ENCODE data around the gene NOX3. TPM values are rescaled to one million over a fixed set of nuclear protein-coding genes. Genes with fewer than 3 reads are reported as not detected.
"Not testable (repeated sequence)": the region's sequence is repeated elsewhere in the genome, so short reads cannot be mapped to it uniquely, and the experiment has no call there.

The NOX3 gene
- polyA plus RNA-seq, 3 donors: 1.5 to 2.1 (median 1.9) TPM

GRCh38 chr6:155470979-155471616 is 15.5 kb upstream of the NOX3 start:
- not testable (repeated sequence) for DNase-seq (ENCODE audit: low read depth in 3 of 3, low spot score in 2 of 3)

- not testable (repeated sequence) for DNase-seq (ENCODE audit: low read depth in 3 of 3, low spot score in 2 of 3)
These were observed 12.9 kb upstream of the NOX3 start for GRCh38 chr6:155468543-155468942.

- DNase-seq (ENCODE audit: low read depth in 3 of 3, low spot score in 2 of 3): no peak
These were observed 10.9 kb upstream of the NOX3 start for GRCh38 chr6:155466539-155466938.

GRCh38 chr6:155461556-155461955 is 5.9 kb upstream of the NOX3 start:
- DNase-seq (ENCODE audit: low read depth in 3 of 3, low spot score in 2 of 3): no peak

- DNase-seq (ENCODE audit: low read depth in 3 of 3, low spot score in 2 of 3): no peak
These were observed 1.2 kb downstream of the NOX3 start for GRCh38 chr6:155454471-155454870.

GRCh38 chr6:155454008-155454407 is 1.6 kb downstream of the NOX3 start:
- no peak for DNase-seq (ENCODE audit: low read depth in 3 of 3, low spot score in 2 of 3)

- DNase-seq (ENCODE audit: low read depth in 3 of 3, low spot score in 2 of 3): no peak
These were observed 3.1 kb downstream of the NOX3 start for GRCh38 chr6:155452576-155452975.

GRCh38 chr6:155451530-155451929 is 4.1 kb downstream of the NOX3 start:
- not testable (repeated sequence) for DNase-seq (ENCODE audit: low read depth in 3 of 3, low spot score in 2 of 3)

GRCh38 chr6:155450240-155450581 is 5.4 kb downstream of the NOX3 start:
- no peak for DNase-seq (ENCODE audit: low read depth in 3 of 3, low spot score in 2 of 3)

- no peak for DNase-seq (ENCODE audit: low read depth in 3 of 3, low spot score in 2 of 3)
These were observed 6.0 kb downstream of the NOX3 start for GRCh38 chr6:155449450-155450239.

GRCh38 chr6:155448668-155449449 is 6.8 kb downstream of the NOX3 start:
- DNase-seq (ENCODE audit: low read depth in 3 of 3, low spot score in 2 of 3): no peak

- no peak for DNase-seq (ENCODE audit: low read depth in 3 of 3, low spot score in 2 of 3)
These were observed 7.7 kb downstream of the NOX3 start for GRCh38 chr6:155447949-155448348.

- no peak for DNase-seq (ENCODE audit: low read depth in 3 of 3, low spot score in 2 of 3)
These were observed 10.4 kb downstream of the NOX3 start for GRCh38 chr6:155444952-155445903.

- DNase-seq (ENCODE audit: low read depth in 3 of 3, low spot score in 2 of 3): no peak
These were observed 11.3 kb downstream of the NOX3 start for GRCh38 chr6:155444120-155444917.

GRCh38 chr6:155443168-155443567 is 12.5 kb downstream of the NOX3 start:
- no peak for DNase-seq (ENCODE audit: low read depth in 3 of 3, low spot score in 2 of 3)

- no peak for DNase-seq (ENCODE audit: low read depth in 3 of 3, low spot score in 2 of 3)
These were observed 13.1 kb downstream of the NOX3 start for GRCh38 chr6:155442562-155442961.

- no peak for DNase-seq (ENCODE audit: low read depth in 3 of 3, low spot score in 2 of 3)
These were observed 14.6 kb downstream of the NOX3 start for GRCh38 chr6:155441112-155441465.

GRCh38 chr6:155440398-155441111 is 15.1 kb downstream of the NOX3 start:
- DNase-seq (ENCODE audit: low read depth in 3 of 3, low spot score in 2 of 3): no peak

GRCh38 chr6:155439376-155439775 is 16.3 kb downstream of the NOX3 start:
- DNase-seq (ENCODE audit: low read depth in 3 of 3, low spot score in 2 of 3): no peak

All from right renal cortex interstitium (tissue), 3 donors.